Activated CD4-positive, alpha-beta T cell treated with anti-CD3 and anti-CD28 coated beads, Interleukin-2, amount 50 U/mL, for 4 hours (primary cell): Measurements from ENCODE around the gene IL32.

Experiments
- DNase-seq, 2 experiments: peaks; one replicate each; pipeline ENCODE4 v3.0.0-alpha.2; 2020

IL32 gene

GRCh38 chr16:3094289-3095027, 29.0 kb downstream of the IL32 start:
- DNase-seq, result peak; percentile 48

GRCh38 chr16:3095869-3096268, 30.4 kb downstream of the IL32 start:
- peak in 1 of 2 experiments; percentile 48 for DNase-seq

- DNase-seq, result no peak
Measured at GRCh38 chr16:3096362-3096761, 30.9 kb downstream of the IL32 start.

GRCh38 chr16:3097266-3097665, 31.8 kb downstream of the IL32 start:
- DNase-seq, result no peak

GRCh38 chr16:3098459-3099394, 33.3 kb downstream of the IL32 start, which contains the start of gene ZSCAN10:
Gene ZSCAN10, minus strand, starts transcription at chr16:3099294. Its CDS starts 6,357 bp downstream, at chr16:3092937.
- DNase-seq, result no peak

GRCh38 chr16:3099395-3099731, 33.9 kb downstream of the IL32 start:
- no peak for DNase-seq

GRCh38 chr16:3099732-3100499, 34.5 kb downstream of the IL32 start:
- DNase-seq, result peak; percentile 91 to 92

GRCh38 chr16:3101018-3101840, 35.8 kb downstream of the IL32 start:
- DNase-seq, result peak; percentile 27 to 29

GRCh38 chr16:3101841-3102470, 36.5 kb downstream of the IL32 start:
- no peak for DNase-seq

- DNase-seq, result peak; percentile 81 to 84
Measured at GRCh38 chr16:3106205-3106928, 40.9 kb downstream of the IL32 start.

- no peak for DNase-seq
Measured at GRCh38 chr16:3112058-3112880, 46.8 kb downstream of the IL32 start, which contains the start of gene ZNF205. Gene ZNF205, plus strand, starts transcription at chr16:3112586. Its CDS starts 845 bp downstream, at chr16:3113431.

- no peak for DNase-seq
Measured at GRCh38 chr16:3112881-3113574, 47.6 kb downstream of the IL32 start.

- DNase-seq, result no peak
Measured at GRCh38 chr16:3113765-3114479, 48.5 kb downstream of the IL32 start.

GRCh38 chr16:3115003-3115402, 49.6 kb downstream of the IL32 start:
- no peak for DNase-seq

- DNase-seq, result no peak
Measured at GRCh38 chr16:3115561-3115960, 50.1 kb downstream of the IL32 start.

GRCh38 chr16:3118204-3118790, 52.9 kb downstream of the IL32 start:
- no peak for DNase-seq

GRCh38 chr16:3118846-3119245, 53.4 kb downstream of the IL32 start:
- no peak for DNase-seq
